ENCODE measurements around the gene CLEC4M.

DNA sequence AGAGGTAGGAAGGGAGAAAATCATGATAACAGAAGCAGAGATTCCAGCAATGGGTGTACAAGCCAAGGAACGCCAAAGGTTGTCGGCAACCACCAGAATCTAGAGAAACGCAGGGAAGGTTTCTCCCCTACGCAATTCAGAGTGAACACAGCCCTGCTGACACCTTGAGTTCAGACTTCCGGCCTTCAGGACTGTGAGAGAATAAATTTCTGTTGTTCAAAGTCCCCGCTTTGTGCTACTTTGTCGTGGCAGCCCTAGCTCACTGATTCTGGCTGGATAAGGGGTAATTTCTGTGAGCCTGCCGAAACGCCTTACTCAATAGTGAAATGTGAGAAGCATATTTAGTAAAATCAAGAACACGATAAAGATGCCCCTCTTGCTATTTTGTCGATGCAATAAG, 25.8 kb upstream of the CLEC4M start:
- TF ChIP-seq GATA3 (IDR thresholded peaks at IDR 0.05; ENCODE audit: low read depth, low read length) (no peak), GATA2 (IDR thresholded peaks at IDR 0.05; ENCODE audit: low read depth, low read length) (no peak)

Measured in SH-SY5Y (cell line).